Ureter (tissue), 1 donor: ENCODE data around the gene CACNA1B. TPM values are rescaled to one million over a fixed set of nuclear protein-coding genes. Genes with fewer than 3 reads are reported as not detected.
A peak's percentile ranks its signal among the peaks of the same experiment; 100 is the strongest.

Experiments
- DNase-seq: peaks from one replicate; pipeline ENCODE4 v3.0.0-alpha.2; 2020; ENCODE audit warnings: low spot score
- total RNA-seq: library from RNA; stranded (reverse); gene quantifications from one replicate; pipeline ENCODE4 v1.2.4, GENCODE V29; 2023
- donor health status: DM: yes; HTN: yes; CAD: no.

Gene CACNA1B
- total RNA-seq, 1 donor from 2014 or later, result 0.23 TPM

DNA sequence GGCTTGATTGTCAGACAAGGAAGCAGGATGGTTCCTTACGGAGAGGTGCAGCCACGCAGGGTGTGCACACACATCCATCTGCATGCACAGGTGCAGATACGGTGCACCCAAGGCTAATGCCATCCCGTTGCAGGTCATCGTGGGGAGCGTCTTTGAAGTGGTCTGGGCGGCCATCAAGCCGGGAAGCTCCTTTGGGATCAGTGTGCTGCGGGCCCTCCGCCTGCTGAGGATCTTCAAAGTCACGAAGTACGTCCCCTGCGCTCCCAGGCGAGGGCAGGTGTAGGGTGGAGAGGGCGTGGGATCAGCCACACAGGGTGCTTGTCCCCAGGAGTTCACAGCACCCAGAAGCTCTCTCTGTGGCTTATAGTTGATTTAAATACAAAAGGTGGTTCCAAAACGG lies 106.4 kb downstream of the CACNA1B start:
- DNase-seq, result no peak

DNA sequence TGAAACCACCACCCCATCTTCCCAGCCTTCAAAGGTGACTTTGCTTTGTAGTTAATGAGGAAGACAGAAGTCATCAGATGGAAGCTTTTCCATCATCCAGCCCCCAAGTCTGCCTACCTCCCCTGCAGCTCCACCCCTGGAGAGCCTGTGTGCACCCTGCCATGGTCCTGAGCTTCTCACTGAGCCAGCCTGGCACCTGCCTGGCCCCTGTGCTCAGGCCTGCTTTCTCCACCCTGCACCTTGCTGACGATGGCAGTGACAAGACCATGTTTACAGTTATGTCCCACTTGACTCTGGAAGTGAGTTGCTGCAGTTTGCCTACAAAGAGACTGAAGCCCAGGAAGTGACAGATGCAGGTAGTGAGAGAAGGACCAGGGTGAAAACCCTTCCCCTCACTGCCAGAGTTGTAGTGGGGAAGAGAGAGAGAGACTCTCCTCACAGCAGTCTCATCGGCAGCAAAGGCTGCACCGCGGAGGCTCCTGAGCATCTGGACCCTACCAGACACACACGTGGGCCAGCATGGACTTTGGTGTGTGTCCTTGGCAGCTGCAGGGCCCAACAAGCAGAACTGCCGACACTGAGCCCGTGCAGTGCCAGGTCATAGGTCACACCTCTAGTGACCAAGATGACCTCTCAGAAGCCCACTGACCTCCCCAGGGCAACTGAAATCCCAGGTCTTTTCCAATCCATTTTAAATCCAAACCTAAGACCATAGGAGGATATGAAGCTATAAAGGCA lies 107.1 kb downstream of the CACNA1B start:
- no peak for DNase-seq

DNA sequence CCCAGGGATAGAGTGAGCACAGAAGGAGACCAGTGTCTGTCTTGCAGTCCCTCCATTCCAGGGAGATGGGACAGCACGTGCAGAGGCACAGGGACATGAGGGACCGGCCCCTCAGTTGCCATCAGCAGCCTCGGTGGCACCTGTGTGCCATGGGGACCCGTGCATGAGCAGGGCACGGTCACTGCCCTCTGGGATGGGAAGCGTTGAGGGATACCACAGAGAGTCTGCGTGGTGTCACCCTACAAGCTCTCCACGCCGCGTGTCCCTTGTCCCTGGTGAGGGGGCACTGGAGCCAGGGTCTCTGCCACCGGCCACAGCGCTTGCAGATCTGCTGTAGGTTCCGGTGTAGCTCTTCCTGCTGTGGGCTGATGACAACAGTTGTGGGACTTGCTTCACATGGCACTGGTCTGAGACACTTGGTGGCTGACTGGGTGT lies 108.1 kb downstream of the CACNA1B start:
- no peak for DNase-seq

- DNase-seq, result no peak
Measured at GRCh38 chr9:137986268-137987099, 108.9 kb downstream of the CACNA1B start.

GRCh38 chr9:137987244-137988030 lies 109.9 kb downstream of the CACNA1B start:
- no peak for DNase-seq

GRCh38 chr9:137988051-137988450 lies 110.5 kb downstream of the CACNA1B start:
- no peak for DNase-seq

DNA sequence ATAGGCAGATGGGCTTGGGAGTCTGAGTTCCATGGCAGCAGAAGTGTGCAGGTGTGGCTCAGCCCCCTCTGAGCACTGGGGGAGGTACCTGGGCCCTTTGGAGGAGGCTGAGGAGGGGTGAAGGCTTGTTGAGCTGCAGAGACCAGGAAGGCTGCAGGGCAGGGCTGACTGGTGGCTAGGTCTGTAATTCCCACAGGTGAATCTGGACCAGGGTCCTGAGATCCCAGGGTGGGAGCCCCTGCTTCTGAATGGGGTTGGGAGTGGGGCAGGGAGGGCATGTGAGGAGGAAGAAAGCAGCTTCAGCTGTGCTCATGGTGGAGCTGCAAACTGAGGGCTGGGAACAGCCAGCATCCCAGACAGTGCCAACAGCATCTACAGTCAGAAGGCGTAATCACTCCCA lies 111.1 kb downstream of the CACNA1B start:
- no peak for DNase-seq

- DNase-seq, result no peak
Measured at GRCh38 chr9:137989156-137989555, 111.6 kb downstream of the CACNA1B start.

- DNase-seq, result no peak
Measured at GRCh38 chr9:137989999-137990715, 112.6 kb downstream of the CACNA1B start.

DNA sequence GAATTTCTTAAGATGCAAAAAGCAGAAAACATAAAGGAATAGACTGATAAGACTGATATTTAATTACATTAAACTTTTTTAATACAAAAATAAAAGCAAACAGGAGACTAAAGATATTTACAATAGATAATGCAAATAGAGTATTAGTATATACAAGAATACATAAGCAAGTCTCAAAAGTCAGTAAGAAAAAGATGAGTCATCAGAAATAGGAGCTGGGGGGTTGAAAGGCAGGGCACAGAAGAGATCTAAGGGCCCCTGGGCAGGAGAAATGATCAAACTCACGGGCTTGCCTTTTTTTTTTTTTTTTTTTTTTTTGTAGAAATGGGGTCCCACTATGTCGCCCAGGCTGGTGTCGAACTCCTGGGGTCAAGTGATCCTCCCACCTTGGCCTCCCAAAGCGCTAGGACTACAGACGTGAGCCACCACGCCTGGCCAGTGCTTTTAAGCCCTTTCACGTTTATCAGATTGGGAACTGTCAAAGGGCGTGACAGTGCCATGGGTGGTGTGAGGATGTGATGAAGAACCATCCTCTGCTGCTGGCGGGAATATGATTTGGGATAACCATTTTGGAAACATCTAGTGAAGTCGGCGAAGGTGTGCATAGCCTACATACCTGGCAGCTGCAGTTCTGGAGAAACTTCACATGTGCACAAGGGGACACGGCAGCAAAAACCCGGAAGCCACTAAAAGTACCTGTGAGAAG lies 126.1 kb downstream of the CACNA1B start:
- DNase-seq, result no peak

DNA sequence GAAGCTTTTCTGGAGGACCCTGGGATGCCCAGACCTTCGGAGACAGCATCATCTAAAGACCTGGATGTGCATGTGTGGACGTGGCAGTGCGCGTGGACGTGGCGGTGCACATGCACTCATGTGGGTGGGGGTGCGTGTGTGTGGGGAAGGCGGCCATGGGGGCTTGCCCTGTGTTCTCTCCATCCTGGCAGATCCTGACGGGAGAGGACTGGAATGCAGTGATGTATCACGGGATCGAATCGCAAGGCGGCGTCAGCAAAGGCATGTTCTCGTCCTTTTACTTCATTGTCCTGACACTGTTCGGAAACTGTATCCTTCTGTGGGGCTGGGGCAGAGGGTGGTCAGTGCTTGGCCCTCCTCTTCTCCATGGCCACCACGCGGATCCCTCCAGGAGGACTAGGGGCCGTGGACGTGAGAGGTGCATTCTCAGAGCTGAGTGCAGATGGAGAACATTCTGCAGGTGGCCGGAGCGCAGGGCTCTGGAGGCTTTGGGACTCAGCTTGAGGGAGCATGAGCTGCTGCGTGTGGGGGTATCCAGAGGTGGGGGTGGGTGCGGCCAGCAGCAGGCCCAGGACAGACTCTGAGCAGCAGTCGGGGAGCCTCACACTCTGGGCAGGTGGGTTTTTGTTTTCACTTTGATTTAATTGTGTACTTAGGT lies 129.1 kb downstream of the CACNA1B start:
- peak; percentile 31 for DNase-seq

DNA sequence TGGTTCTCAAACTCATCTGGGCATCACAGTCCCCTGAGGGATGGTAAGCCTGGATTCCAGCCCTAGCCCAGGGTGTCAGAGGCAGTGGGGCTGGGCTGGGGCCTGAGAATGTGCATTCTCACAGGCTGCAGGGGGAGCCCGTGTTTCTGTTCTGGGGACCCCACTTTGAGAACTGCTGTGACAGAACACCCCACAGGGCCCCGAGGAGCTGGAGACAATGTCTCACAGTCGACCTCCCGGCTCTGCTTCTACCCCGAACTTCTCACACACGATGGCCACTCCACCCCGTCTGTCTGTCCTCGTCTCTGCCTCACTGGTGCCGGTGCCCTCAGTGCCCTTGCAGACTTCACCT lies 130.0 kb downstream of the CACNA1B start:
- peak; percentile 19 for DNase-seq

GRCh38 chr9:138007918-138008841 lies 130.6 kb downstream of the CACNA1B start:
- peak; percentile 32 for DNase-seq

- peak; percentile 35 for DNase-seq
Measured at GRCh38 chr9:138009016-138009802, 131.6 kb downstream of the CACNA1B start.

- DNase-seq, result peak; percentile 25
Measured at GRCh38 chr9:138009803-138010690, 132.5 kb downstream of the CACNA1B start.

- peak; percentile 19 for DNase-seq
Measured at GRCh38 chr9:138010861-138011260, 133.3 kb downstream of the CACNA1B start.

GRCh38 chr9:138011951-138012500 lies 134.4 kb downstream of the CACNA1B start:
- no peak for DNase-seq
